OCI-LY3 (cell line): Measurements from ENCODE around the gene AGAP1.

ENCODE experiments used
- H2AFZ ChIP-seq: fragments of 200-600, 300-600 bp; shearing (Covaris generic); 2 replicates; pipeline ENCODE4 v1.6.0; 2014; ENCODE audit warnings: antibody characterized with exemption, low read depth, low read length
- H3K27ac ChIP-seq: fragments of 200-600, 300-600 bp; sonication (generic); 2 replicates; pipeline ENCODE4 v1.5.1; 2014; ENCODE audit warnings: mild to moderate bottlenecking, low read length, moderate library complexity, mixed read lengths
- H3K27me3 ChIP-seq: fragments of 200-600, 300-600 bp; sonication (generic); 2 replicates; pipeline ENCODE4 v1.6.1; 2014; ENCODE audit warnings: low read depth, low read length, mixed read lengths
- H3K36me3 ChIP-seq: fragments of 200-600, 300-600 bp; sonication (generic); replicated peaks from 2 replicates; pipeline ENCODE3; 2014; ENCODE audit warnings: low read depth, low read length, mixed read lengths
- H3K4me1 ChIP-seq: fragments of 300-600, 200-600 bp; sonication (generic); 2 replicates; pipeline ENCODE4 v1.6.1; 2014; ENCODE audit warnings: low read length, mixed read lengths
- H3K4me2 ChIP-seq: fragments of 200-600, 300-600 bp; sonication (generic); 2 replicates; pipeline ENCODE4 v1.6.1; 2014; ENCODE audit warnings: low read length, mixed read lengths
- H3K4me3 ChIP-seq: fragments of 300-600, 200-600 bp; sonication (generic); 2 replicates; pipeline ENCODE4 v1.5.1; 2014; ENCODE audit warnings: antibody characterized with exemption, mild to moderate bottlenecking, low read length, moderate library complexity
- H3K79me2 ChIP-seq: fragments of 300-600, 200-600 bp; shearing (Covaris generic); 2 replicates; pipeline ENCODE4 v1.6.1; 2014; ENCODE audit warnings: mild to moderate bottlenecking, low read length, mixed read lengths
- H3K9ac ChIP-seq: fragments of 300-600, 200-600 bp; shearing (Covaris generic); 2 replicates; pipeline ENCODE4 v1.6.0; 2014; ENCODE audit warnings: mild to moderate bottlenecking, low read length, moderate library complexity
- H3K9me3 ChIP-seq: fragments of 200-600, 300-600 bp; shearing (Covaris generic); 2 replicates; pipeline ENCODE4 v1.6.1; 2014; ENCODE audit warnings: low read length, mixed read lengths; ENCODE audit not compliant: insufficient read depth
- H4K20me1 ChIP-seq: fragments of 200-600, 300-600 bp; sonication (generic); 2 replicates; pipeline ENCODE4 v1.6.1; 2016; ENCODE audit warnings: low read length, mixed read lengths; ENCODE audit not compliant: insufficient read depth
- EZH2phosphoT487 ChIP-seq: fragments of 200-600 bp; shearing (Covaris generic); IDR thresholded peaks from 2 replicates; pipeline ENCODE4 v1.6.1; 2018; ENCODE audit warnings: antibody characterized with exemption, mixed run types, low read depth
- TF ChIP-seq, protein P1 (sequence below): fragments of 200-600, 300-600 bp; sonication (generic); IDR thresholded peaks from 2 replicates; pipeline ENCODE4 v1.5.1; 2014; ENCODE audit warnings: antibody characterized with exemption, low read length, low read depth

The AGAP1 gene

DNA sequence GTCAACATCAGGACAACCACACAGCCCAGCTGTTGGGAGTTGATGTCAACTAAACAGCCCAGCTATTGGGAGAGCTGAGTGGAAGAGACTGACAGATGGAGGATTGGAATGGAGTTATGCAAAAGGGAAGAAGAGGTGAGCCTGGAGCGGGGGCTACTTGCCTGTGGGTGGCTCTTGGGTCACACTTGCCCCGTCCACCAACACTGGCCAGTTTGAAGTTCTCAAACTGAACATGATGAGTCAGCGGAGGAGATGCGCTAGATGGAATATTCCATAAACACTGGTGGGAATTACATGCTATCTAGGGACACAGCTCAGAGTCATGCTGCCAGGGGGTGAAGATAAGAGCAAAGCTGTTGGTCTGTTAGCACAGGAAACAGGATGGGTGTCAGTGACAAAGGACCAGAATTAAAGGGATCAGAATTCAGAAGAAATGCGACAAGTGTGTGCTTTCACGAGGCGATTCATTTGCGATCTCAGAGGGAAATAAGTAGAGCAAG lies 33.2 kb upstream of the AGAP1 start:
- H3K27me3 ChIP-seq: no peaks in the 10 kb centered on the region
- H3K79me2 ChIP-seq: no peaks in the 10 kb centered on the region
- TF ChIP-seq, protein P1, sequence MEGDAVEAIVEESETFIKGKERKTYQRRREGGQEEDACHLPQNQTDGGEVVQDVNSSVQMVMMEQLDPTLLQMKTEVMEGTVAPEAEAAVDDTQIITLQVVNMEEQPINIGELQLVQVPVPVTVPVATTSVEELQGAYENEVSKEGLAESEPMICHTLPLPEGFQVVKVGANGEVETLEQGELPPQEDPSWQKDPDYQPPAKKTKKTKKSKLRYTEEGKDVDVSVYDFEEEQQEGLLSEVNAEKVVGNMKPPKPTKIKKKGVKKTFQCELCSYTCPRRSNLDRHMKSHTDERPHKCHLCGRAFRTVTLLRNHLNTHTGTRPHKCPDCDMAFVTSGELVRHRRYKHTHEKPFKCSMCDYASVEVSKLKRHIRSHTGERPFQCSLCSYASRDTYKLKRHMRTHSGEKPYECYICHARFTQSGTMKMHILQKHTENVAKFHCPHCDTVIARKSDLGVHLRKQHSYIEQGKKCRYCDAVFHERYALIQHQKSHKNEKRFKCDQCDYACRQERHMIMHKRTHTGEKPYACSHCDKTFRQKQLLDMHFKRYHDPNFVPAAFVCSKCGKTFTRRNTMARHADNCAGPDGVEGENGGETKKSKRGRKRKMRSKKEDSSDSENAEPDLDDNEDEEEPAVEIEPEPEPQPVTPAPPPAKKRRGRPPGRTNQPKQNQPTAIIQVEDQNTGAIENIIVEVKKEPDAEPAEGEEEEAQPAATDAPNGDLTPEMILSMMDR: no peak
- no peak for TF ChIP-seq EZH2phosphoT487
- no peak overlapping the region for H3K4me2 ChIP-seq
- no peak overlapping the region for H2AFZ ChIP-seq
- H3K4me1 ChIP-seq: no peaks in the 10 kb centered on the region
- H3K4me3 ChIP-seq: no peak overlapping the region
- H3K36me3 ChIP-seq: no peaks in the 10 kb centered on the region
- no peak overlapping the region for H3K9ac ChIP-seq
- no peak overlapping the region for H3K27ac ChIP-seq
- H4K20me1 ChIP-seq: no peaks in the 10 kb centered on the region
- H3K9me3 ChIP-seq: no peaks in the 10 kb centered on the region

DNA sequence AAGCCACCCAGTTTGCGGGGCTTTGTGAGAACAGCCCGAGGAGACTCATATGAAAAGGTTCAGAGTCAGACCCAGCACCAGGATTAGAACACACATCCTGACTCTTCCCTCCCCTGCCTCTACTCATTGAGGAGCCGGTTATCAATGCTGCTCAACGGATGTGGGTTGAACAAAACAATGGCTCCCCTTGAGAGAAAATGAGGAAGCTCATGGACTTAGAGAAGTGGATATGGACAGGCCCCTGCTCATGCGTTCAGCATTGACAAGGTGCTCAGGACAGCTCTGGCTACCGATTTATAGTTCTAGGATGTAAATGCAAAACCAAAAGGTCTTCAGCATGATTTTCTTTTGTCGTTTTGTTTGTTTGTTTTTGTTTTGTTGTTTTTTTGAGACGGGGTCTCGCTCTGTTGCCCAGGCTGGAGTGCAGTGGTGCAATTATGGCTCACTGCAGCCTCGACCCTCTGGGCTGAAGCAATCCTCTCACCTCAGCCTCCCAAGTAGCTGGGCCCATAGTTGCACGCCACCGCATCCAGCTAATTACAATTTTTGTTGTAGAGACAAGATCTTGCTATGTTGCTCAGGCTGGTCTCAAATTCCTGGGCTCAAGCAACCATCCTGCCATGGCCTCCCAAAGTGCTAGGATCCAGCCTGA lies 32.0 kb upstream of the AGAP1 start:
- Histone ChIP-seq H3K27ac (no peak overlapping the region), H3K4me1 (no peaks in the 10 kb centered on the region), H3K4me2 (no peak overlapping the region), H2AFZ (no peak overlapping the region), H3K9ac (no peak overlapping the region), H3K27me3 (no peaks in the 10 kb centered on the region), H3K79me2 (no peaks in the 10 kb centered on the region), H3K9me3 (no peaks in the 10 kb centered on the region), H3K36me3 (no peaks in the 10 kb centered on the region), H3K4me3 (no peak overlapping the region), H4K20me1 (no peaks in the 10 kb centered on the region)
- no peak for TF ChIP-seq EZH2phosphoT487
- TF ChIP-seq, protein P1: no peak

DNA sequence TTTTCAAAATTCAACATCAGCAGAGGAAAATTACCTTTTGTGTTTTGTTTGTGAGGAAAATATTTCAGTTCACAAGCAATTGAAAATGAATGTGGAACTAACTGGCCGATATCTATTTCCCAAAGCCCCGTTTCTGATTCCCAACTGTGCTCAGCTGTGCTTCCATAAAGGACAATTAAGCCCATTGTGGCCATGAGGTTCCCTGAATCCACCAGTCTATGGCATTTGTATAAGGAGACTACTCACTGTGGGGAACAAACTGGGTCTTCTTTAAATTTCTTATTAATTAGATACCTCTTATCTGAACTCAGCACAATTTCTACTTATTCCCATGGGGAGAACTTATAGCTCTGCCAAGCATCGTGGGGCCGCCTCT lies 31.4 kb upstream of the AGAP1 start:
- Histone ChIP-seq H3K4me2 (no peak overlapping the region), H3K9me3 (no peaks in the 10 kb centered on the region), H4K20me1 (no peaks in the 10 kb centered on the region), H3K9ac (no peak overlapping the region), H3K4me3 (no peak overlapping the region), H3K4me1 (no peaks in the 10 kb centered on the region), H3K79me2 (no peaks in the 10 kb centered on the region), H2AFZ (no peak overlapping the region), H3K27me3 (no peaks in the 10 kb centered on the region), H3K27ac (no peak overlapping the region), H3K36me3 (no peaks in the 10 kb centered on the region)
- TF ChIP-seq EZH2phosphoT487: no peak
- TF ChIP-seq, protein P1: no peak

DNA sequence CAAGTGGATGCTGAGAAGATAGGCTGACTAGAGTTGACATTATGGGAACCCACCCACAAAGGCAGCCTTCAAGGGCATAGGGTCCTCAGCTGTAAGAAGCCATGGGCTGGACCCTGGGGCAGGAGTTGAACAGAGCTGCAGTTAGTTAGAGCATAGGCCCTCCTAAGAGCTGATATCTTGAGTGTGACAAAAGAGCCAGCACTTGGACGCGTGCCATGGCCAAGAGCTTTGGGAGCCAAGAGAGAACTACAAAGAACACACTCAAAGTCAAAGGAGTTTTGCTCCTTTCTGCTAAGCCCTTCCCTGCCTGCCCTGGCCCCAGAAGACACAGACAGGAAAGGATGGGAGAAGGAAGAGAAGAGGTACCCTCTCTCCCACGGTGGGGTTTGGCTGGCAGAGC lies 29.9 kb upstream of the AGAP1 start:
- no peak overlapping the region for H3K4me2 ChIP-seq
- H3K4me3 ChIP-seq: no peak overlapping the region
- no peak overlapping the region for H2AFZ ChIP-seq
- H3K4me1 ChIP-seq: no peaks in the 10 kb centered on the region
- H3K9ac ChIP-seq: no peak overlapping the region
- no peaks in the 10 kb centered on the region for H3K27me3 ChIP-seq
- TF ChIP-seq, protein P1: no peak
- no peak for TF ChIP-seq EZH2phosphoT487
- no peaks in the 10 kb centered on the region for H3K36me3 ChIP-seq
- H3K27ac ChIP-seq: no peak overlapping the region
- H3K79me2 ChIP-seq: no peaks in the 10 kb centered on the region
- no peaks in the 10 kb centered on the region for H3K9me3 ChIP-seq
- no peaks in the 10 kb centered on the region for H4K20me1 ChIP-seq
